Urinary bladder (tissue), 4 donors: ENCODE data around the gene OR2B3. TPM values are rescaled to one million over a fixed set of nuclear protein-coding genes. Genes with fewer than 3 reads are reported as not detected.

ENCODE experiments used
- DNase-seq: peaks from one replicate; pipeline ENCODE4 v3.0.0-alpha.2; 2015; ENCODE audit errors: extremely low spot score
- H3K27ac ChIP-seq: one replicate; pipeline ENCODE4 v1.5.1; 2013; ENCODE audit warnings: low read depth, mild to moderate bottlenecking, moderate library complexity
- H3K36me3 ChIP-seq: one replicate; pipeline ENCODE4 v1.6.1; 2013; ENCODE audit warnings: mild to moderate bottlenecking, moderate library complexity; ENCODE audit not compliant: insufficient read depth
- H3K4me1 ChIP-seq: one replicate; pipeline ENCODE4 v1.6.1; 2013; ENCODE audit warnings: mild to moderate bottlenecking, moderate library complexity; ENCODE audit not compliant: insufficient read depth
- H3K4me3 ChIP-seq: one replicate; pipeline ENCODE4 v1.5.1; 2013; ENCODE audit warnings: low read depth, low read length
- WGBS: extraction: QIAGEN DNeasy Blood & Tissue Kit; methylation state at CpG from one replicate; pipeline ENCODE4 v1.1.7; 2013; 5-methylcytosine and 5-hydroxymethylcytosine counted together
- polyA plus RNA-seq: library from polyadenylated mRNA; stranded (reverse); fragments of 200-250 nt; gene quantifications from one replicate; pipeline ENCODE4 v1.2.3, GENCODE V29; 2013
- total RNA-seq: library from RNA; depleted of rRNA; stranded (reverse); fragments of >200 nt; gene quantifications from one replicate; pipeline ENCODE4 v1.2.3, GENCODE V29; 2014
- donor health status: healthy with polysubstance abuse.
- donor health status: healthy.

The OR2B3 gene
- total and polyA plus RNA-seq, 2 donors = not detected

DNA sequence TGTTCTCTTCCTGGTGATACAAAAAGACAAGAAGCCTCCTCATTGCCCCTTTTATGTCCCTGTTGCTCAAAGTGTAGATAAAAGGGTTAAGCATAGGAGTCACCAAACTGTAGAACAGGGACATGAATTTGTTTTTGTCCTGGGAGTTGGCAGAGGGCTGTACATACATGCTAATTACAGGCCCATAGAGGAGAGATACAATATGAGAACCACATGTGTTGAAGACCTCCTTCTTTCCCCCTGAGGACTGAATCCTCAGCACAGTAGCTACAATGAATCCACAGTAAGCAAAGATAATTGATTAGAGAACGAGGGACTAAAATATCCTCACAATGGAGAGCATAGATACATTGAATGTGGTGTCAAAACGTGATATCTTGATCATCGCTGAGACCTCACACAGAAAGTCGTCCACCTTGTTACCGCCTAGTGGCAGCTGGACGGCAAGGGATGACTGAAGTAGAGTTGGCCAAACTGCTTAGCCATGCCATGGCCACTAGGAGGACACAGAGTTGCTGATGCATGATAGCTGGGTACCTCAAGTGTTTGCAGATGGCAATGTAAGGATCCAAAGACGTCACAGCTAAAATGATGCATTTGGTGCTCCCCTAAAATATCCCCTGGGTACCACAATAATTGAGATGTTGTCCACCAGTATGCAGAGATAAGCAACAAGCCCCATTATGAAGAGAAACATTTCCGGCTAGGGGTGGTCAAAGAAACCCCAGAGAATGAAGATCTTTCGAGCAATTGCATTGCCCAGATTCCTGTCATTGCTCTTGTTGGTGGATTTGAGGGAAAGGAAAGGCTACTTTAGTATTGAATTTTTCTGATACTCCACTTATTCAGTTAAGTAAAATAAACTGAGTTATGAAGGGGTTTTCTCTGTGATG is 15.0 kb downstream of the OR2B3 start:
- Histone ChIP-seq H3K27ac (no peak overlapping the region), H3K36me3 (no peaks in the 10 kb centered on the region), H3K4me3 (no peak overlapping the region), H3K4me1 (no peaks in the 10 kb centered on the region)
- 36% methylated on average over 9 of the region's 9 CpGs for WGBS
- DNase-seq = no peak

GRCh38 chr6:29051680-29052079 is 35.4 kb downstream of the OR2B3 start:
- Histone ChIP-seq H3K27ac (no peak overlapping the region), H3K4me3 (no peak overlapping the region), H3K36me3 (no peaks in the 10 kb centered on the region), H3K4me1 (no peaks in the 10 kb centered on the region)
- no peak for DNase-seq
- WGBS = 85% methylated on average over 3 of the region's 3 CpGs

DNA sequence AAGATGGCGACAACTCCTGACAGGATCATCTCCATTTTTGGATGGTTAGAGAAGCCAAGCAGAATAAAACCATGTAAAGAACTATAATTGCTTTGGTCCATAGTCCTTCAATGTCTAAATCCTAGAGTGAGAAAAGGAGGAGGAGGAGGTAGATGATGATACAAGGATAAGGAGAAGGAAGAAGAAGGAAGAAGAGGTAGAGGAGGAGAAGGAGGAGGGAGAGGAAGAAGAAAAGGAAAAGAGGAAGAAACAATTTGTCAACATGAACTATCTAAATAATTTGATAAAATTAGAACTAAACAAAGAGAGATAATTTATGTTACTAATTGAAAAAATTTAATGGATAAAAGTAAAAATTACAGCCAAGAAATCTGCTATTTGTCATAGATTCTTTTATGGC is 42.0 kb downstream of the OR2B3 start, which contains the start of gene OR2W1:
Gene OR2W1 (minus strand): TSS at position 101 of the 400 bp plus-strand sequence. CDS start 0 bp downstream, at position 101.
- H3K27ac ChIP-seq = no peak within 1 kb of the TSS
- no peaks in the 10 kb centered on the region for H3K36me3 ChIP-seq
- WGBS = 77% methylated on average over 1 of the region's 1 CpG
- DNase-seq = no peak
- no peaks in the 10 kb centered on the region for H3K4me1 ChIP-seq
- no peak within 1 kb of the TSS for H3K4me3 ChIP-seq

Other genes starting within 250 kb of the OR2B3 start
- gene TRIM27, start 163.3 kb downstream of the OR2B3 start, total RNA-seq = 73.3 TPM
- gene TRIM27, start 163.3 kb downstream of the OR2B3 start, polyA plus RNA-seq = 35.0 TPM
- gene ZNF311, start 82.0 kb downstream of the OR2B3 start, total RNA-seq = 3.2 TPM
- 1.3 TPM for gene ZNF311, start 82.0 kb downstream of the OR2B3 start, polyA plus RNA-seq
- gene OR2W1, start 42.1 kb downstream of the OR2B3 start, total RNA-seq = not detected
- not detected for gene OR2W1, start 42.1 kb downstream of the OR2B3 start, polyA plus RNA-seq
- not detected for gene OR2J1, start 12.2 kb upstream of the OR2B3 start, total RNA-seq
- gene OR2J1, start 12.2 kb upstream of the OR2B3 start, polyA plus RNA-seq = not detected
- not detected for gene OR2J3, start 20.7 kb upstream of the OR2B3 start, total RNA-seq
- gene OR2J3, start 20.7 kb upstream of the OR2B3 start, polyA plus RNA-seq = not detected
- gene OR2J2, start 83.6 kb upstream of the OR2B3 start, total RNA-seq = not detected
- not detected for gene OR2J2, start 83.6 kb upstream of the OR2B3 start, polyA plus RNA-seq
- gene OR14J1, start 214.4 kb upstream of the OR2B3 start, total RNA-seq = not detected
- gene OR14J1, start 214.4 kb upstream of the OR2B3 start, polyA plus RNA-seq = not detected